ENCODE data around the gene DENND4B.

- TF ChIP-seq CTCF (IDR thresholded peaks at IDR 0.05) = no peak
- no peak for TF ChIP-seq POLR2A (IDR thresholded peaks at IDR 0.05)
Measured at GRCh38 chr1:153940756-153941155, 5.8 kb downstream of the DENND4B start.

Measured in lower leg skin (tissue), 3 donors.